ENCODE measurements around the gene CAPN5.

CAPN5 gene

GRCh38 chr11:77049026-77049425 lies 17.7 kb upstream of the CAPN5 start:
- H3K9ac ChIP-seq (ENCODE audit: low read depth, low read length, poor library complexity, severe bottlenecking) = no peak overlapping the region
- H3K9me3 ChIP-seq (ENCODE audit: insufficient read depth, low read depth, low read length) = no peaks in the 10 kb centered on the region
- H2AFZ ChIP-seq (ENCODE audit: low read length) = no peak overlapping the region
- H3K27me3 ChIP-seq (ENCODE audit: insufficient read depth, low read length, poor library complexity, severe bottlenecking) = no peaks in the 10 kb centered on the region
- TF ChIP-seq, protein P1, sequence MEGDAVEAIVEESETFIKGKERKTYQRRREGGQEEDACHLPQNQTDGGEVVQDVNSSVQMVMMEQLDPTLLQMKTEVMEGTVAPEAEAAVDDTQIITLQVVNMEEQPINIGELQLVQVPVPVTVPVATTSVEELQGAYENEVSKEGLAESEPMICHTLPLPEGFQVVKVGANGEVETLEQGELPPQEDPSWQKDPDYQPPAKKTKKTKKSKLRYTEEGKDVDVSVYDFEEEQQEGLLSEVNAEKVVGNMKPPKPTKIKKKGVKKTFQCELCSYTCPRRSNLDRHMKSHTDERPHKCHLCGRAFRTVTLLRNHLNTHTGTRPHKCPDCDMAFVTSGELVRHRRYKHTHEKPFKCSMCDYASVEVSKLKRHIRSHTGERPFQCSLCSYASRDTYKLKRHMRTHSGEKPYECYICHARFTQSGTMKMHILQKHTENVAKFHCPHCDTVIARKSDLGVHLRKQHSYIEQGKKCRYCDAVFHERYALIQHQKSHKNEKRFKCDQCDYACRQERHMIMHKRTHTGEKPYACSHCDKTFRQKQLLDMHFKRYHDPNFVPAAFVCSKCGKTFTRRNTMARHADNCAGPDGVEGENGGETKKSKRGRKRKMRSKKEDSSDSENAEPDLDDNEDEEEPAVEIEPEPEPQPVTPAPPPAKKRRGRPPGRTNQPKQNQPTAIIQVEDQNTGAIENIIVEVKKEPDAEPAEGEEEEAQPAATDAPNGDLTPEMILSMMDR (conservative IDR thresholded peaks at IDR 0.05; ENCODE audit: low read length) = no peak
- TF ChIP-seq EZH2phosphoT487 (IDR thresholded peaks at IDR 0.05; ENCODE audit: borderline replicate concordance) = no peak
- no peaks in the 10 kb centered on the region for H3K79me2 ChIP-seq (ENCODE audit: insufficient read depth, low read length)
- H3K4me3 ChIP-seq (ENCODE audit: low read length, poor library complexity, severe bottlenecking) = no peak overlapping the region
- no peak overlapping the region for H3K4me2 ChIP-seq (ENCODE audit: low read depth, low read length, poor library complexity, severe bottlenecking)
- H4K20me1 ChIP-seq (ENCODE audit: insufficient read depth, low read length, poor library complexity, severe bottlenecking) = no peaks in the 10 kb centered on the region
- no peaks in the 10 kb centered on the region for H3K36me3 ChIP-seq (ENCODE audit: insufficient read depth, low read length)
- peaks cover 4% of the 10 kb centered on the region for H3K4me1 ChIP-seq (ENCODE audit: insufficient read depth, low read length, poor library complexity, severe bottlenecking)
- H3F3A ChIP-seq (ENCODE audit: low read depth) = no peaks in the 10 kb centered on the region
- no peaks in the 10 kb centered on the region for H3K9me2 ChIP-seq (replicated peaks; ENCODE audit: low read depth, low read length)

GRCh38 chr11:77051511-77051910 lies 15.3 kb upstream of the CAPN5 start:
- no peak overlapping the region for H3K4me2 ChIP-seq (ENCODE audit: low read depth, low read length, poor library complexity, severe bottlenecking)
- H3K4me1 ChIP-seq (ENCODE audit: insufficient read depth, low read length, poor library complexity, severe bottlenecking) = peaks cover 4% of the 10 kb centered on the region
- H3K9me2 ChIP-seq (replicated peaks; ENCODE audit: low read depth, low read length) = no peaks in the 10 kb centered on the region
- H3K9me3 ChIP-seq (ENCODE audit: insufficient read depth, low read depth, low read length) = peaks cover 4% of the 10 kb centered on the region; the same call in 1 of the 2 replicates
- no peaks in the 10 kb centered on the region for H3F3A ChIP-seq (ENCODE audit: low read depth)
- H3K36me3 ChIP-seq (ENCODE audit: insufficient read depth, low read length) = no peaks in the 10 kb centered on the region
- H3K4me3 ChIP-seq (ENCODE audit: low read length, poor library complexity, severe bottlenecking) = no peak overlapping the region
- H3K9ac ChIP-seq (ENCODE audit: low read depth, low read length, poor library complexity, severe bottlenecking) = no peak overlapping the region
- H3K79me2 ChIP-seq (ENCODE audit: insufficient read depth, low read length) = no peaks in the 10 kb centered on the region
- H3K27me3 ChIP-seq (ENCODE audit: insufficient read depth, low read length, poor library complexity, severe bottlenecking) = no peaks in the 10 kb centered on the region
- H4K20me1 ChIP-seq (ENCODE audit: insufficient read depth, low read length, poor library complexity, severe bottlenecking) = no peaks in the 10 kb centered on the region
- TF ChIP-seq, protein P1 (conservative IDR thresholded peaks at IDR 0.05; ENCODE audit: low read length) = no peak
- TF ChIP-seq EZH2phosphoT487 (IDR thresholded peaks at IDR 0.05; ENCODE audit: borderline replicate concordance) = no peak
- H2AFZ ChIP-seq (ENCODE audit: low read length) = no peak overlapping the region

DNA sequence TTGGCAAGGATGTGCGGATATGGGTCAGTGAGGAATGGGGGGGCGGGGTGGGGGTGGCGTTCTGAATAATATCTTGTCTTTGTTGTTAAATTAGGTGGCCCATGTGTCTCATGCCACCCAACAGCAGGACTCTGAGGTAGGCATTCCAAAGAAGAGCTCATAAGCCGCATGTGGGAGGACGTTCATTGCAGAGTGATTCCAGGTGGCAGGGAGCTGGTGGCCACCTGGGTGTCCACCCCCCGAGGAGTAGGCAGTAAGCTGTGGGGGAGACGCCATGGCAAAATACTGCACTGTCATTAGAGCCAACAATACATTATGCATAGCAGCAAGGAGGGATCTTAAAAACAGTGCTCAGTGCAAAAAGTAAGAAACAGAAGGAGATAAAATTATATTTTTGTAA lies 14.3 kb upstream of the CAPN5 start:
- Histone ChIP-seq H4K20me1 (ENCODE audit: insufficient read depth, low read length, poor library complexity, severe bottlenecking) (no peaks in the 10 kb centered on the region), H3K27me3 (ENCODE audit: insufficient read depth, low read length, poor library complexity, severe bottlenecking) (no peaks in the 10 kb centered on the region), H3F3A (ENCODE audit: low read depth) (no peaks in the 10 kb centered on the region), H2AFZ (ENCODE audit: low read length) (no peak overlapping the region), H3K36me3 (ENCODE audit: insufficient read depth, low read length) (no peaks in the 10 kb centered on the region), H3K4me2 (ENCODE audit: low read depth, low read length, poor library complexity, severe bottlenecking) (no peak overlapping the region), H3K4me1 (ENCODE audit: insufficient read depth, low read length, poor library complexity, severe bottlenecking) (no peaks in the 10 kb centered on the region), H3K9me3 (ENCODE audit: insufficient read depth, low read depth, low read length) (peaks cover 11% of the 10 kb centered on the region), H3K4me3 (ENCODE audit: low read length, poor library complexity, severe bottlenecking) (no peak overlapping the region), H3K79me2 (ENCODE audit: insufficient read depth, low read length) (no peaks in the 10 kb centered on the region), H3K9ac (ENCODE audit: low read depth, low read length, poor library complexity, severe bottlenecking) (no peak overlapping the region), H3K9me2 (replicated peaks; ENCODE audit: low read depth, low read length) (no peaks in the 10 kb centered on the region)
- no peak for TF ChIP-seq EZH2phosphoT487 (IDR thresholded peaks at IDR 0.05; ENCODE audit: borderline replicate concordance)
- TF ChIP-seq, protein P1 (conservative IDR thresholded peaks at IDR 0.05; ENCODE audit: low read length) = no peak
